HG03378 (cell line): ENCODE measurements around the gene TSPAN15.

ENCODE experiments used
- ATAC-seq: cut with Tn5 transposase; IDR thresholded peaks from one replicate; pipeline ENCODE4 v1.9.1; 2021; ENCODE audit warnings: mild to moderate bottlenecking, moderate library complexity; ENCODE audit not compliant: unreplicated experiment

The TSPAN15 gene

DNA sequence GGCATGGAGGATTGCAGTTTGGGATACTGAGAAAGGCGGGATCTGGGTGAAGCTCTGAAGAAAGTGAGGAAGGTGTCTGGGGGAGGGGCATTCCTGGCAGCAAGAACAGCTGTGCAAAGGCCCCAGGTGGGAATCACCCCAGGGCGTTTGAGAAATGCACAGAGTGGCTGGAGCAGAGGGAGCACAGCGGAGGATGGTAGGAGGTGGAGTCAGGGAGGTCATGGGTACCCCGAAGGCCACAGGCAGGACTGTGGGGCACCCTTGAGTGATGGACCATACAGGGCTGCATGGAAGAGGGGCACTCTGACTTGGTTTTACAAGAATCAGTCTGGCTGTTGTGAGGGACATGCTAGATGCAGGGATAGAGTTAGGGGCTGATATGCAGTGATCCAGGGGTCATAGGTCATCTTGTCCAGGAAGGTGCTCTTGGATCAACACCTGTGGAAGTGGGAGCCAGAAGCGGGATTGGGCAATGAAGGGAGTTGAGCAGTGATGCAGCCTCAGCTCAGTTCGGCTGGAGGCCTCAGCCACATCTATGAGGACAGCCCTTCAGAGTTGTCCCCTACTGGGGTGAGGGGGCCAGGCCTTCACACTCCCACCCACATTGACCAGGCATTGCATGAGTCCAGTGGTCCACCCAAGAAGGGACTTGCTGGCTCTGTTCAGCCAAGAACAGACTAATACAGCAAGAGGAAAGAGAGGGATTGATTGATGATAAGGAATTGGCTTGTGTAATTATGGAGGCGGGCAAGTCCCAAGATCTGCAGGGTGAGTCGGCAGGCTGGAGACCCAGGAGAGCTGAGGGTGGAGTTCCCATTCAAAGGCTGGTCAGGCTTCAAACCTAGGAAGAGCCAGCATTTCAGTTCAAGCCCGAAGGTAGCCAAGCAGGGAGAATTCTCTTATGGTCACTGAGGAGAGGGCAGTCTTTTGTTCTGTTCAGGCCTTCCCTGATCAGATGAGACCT lies 48.7 kb downstream of the TSPAN15 start:
- no peak for ATAC-seq

DNA sequence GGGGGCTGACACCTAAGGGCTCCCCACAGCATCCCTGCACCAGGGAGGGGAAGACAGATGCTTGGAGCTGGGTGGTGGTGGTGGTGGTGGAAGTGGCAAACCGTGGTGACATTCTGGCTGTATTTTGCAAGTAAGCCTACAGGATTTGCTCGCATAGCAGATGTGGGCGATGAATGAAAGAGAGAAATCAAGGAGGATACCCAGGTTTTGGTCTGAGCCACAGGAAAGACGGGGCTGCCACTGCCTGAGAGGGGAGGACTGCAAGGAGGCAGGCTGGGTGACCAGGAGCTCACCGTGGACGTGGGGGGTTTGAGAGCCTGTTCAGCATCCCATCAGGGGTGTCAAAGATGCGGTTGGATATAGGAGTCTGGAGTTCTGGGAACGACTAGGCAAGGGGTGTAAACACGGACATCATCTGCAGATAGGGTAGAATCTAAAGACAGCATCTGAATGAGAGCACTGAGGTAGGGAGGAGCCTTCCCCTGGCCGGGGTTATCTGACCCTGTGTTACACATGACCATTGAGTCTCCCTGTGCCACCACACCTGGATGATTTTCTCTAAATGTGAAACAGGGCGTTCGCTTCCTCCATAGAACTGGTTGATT lies 49.7 kb downstream of the TSPAN15 start:
- ATAC-seq, result no peak

DNA sequence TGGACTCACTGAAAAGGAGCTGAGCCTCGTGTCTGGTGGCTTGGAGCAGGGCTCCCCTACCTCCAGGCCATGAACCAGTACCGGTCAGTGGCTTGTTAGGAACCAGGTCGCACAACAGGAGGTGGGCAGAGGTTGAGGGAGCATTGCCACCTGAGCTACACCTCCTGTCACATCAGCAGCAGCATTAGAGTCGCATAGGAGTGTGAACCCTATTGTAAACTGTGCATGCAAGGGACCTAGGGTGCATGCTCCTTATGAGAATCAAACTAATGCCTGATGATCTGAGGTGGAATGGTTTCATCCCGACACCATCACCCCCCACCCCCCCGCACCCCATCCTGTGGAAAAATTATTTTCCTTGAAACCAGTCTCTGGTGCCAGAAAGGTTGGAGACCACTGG lies 50.4 kb downstream of the TSPAN15 start:
- no peak for ATAC-seq

DNA sequence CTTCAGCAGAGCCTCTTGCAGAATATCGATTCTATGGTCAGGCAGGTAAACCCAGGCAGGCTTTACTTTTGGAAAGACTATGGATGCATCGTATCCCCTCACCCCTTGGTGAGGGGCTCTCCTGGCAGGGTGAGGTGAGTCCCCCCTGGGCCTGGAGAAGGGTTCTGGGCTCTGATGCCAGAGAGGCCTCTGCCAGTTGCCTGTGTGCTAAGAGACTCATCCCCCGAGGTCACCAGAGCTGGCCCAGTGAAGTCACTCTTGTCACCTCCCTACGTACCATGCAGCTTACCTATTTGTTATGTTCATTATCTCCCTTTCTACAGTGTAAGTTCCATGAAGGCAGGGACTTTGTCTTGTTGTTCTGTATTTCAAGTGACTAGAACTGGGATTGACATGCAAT lies 51.3 kb downstream of the TSPAN15 start:
- no peak for ATAC-seq

DNA sequence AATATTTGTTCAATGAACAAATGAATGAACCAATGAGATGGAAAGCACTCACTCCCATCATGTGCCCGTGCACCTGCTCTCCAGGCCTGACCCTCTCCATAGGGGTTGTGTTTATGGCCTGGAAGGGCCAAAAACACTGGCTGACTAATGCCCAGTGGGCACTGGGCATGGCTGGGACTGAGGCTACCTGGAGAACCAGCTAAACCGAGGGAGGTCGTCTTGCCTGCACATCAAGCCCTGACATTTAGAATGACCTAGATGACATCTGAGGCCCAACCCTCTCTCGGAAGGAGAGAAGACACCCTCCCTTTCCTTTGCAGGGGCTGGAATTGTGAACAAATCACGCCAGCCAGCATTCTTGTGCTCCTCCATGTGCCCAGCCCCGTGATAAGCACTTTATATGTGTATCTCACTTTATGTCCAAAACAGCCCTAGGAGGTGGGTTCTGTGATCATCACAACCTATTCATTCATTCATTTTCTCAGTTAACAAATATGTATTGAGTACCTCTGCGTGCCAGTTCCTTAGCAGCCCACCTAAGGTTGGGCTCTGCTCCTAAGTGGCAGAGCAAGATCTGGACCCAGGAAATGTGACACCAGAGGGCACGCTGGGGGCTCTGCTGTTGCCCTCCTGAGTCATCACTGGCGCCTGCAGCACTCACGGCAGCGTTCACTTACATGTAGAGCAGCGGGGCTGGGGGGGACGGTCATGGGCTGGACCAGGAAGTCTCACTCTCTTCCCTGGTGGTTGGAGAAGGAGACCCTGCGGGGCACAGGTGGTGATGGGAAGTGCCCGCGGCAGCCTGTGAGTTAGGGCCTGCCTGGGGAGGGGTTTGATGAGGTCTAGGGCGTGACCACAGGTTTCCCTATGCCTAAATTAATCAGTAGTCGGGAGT lies 52.0 kb downstream of the TSPAN15 start:
- no peak for ATAC-seq

DNA sequence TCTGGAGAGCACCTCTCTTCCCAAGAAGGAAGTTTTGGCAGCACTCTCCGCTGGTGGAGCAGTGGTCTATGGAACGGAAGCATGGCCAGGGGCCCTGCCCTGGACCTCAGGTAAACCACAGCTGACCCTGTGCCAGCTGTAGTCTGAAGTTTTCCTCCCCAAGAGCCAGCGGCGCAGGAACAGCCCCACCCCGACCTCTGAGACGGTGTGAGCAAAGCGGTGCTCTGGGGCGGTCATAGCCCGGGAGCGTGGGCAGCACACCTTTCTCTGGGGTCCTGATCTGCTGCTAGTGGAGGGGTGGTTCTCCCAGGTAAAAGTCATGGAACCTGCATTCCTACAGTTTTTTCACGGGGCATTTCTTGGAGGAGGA lies 52.6 kb downstream of the TSPAN15 start:
- ATAC-seq, result no peak

DNA sequence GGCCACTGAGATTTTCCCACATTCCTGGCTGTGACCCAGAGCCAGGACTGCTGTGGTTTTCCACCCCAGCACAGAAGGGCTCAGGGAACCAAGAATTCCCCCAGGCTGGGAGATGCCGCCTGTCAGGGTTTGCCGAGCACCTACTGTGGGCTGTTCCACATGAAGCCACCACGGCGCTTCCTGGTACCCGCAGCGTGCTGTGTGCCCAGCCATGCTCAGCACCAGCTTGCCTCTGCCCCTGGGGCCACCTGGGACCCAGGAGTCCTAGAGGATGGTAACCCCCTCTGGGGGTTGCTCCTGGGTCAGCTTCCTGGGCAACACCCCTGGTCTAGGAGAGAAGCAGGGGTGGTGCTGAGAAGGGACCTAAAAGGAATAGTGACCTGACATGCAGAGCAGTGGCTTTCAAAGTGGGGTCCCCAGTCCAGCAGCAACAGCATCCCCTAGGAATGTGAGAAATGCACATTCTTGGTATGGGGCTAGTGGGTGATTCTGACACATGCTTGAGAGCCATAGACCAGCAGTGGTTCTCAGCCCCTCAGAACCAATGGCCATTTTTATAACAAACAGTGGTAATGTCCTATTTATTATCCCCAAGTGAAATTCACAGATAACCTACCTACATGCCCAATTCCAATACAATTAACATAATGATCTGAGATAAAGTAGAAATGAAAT lies 53.4 kb downstream of the TSPAN15 start:
- no peak for ATAC-seq

DNA sequence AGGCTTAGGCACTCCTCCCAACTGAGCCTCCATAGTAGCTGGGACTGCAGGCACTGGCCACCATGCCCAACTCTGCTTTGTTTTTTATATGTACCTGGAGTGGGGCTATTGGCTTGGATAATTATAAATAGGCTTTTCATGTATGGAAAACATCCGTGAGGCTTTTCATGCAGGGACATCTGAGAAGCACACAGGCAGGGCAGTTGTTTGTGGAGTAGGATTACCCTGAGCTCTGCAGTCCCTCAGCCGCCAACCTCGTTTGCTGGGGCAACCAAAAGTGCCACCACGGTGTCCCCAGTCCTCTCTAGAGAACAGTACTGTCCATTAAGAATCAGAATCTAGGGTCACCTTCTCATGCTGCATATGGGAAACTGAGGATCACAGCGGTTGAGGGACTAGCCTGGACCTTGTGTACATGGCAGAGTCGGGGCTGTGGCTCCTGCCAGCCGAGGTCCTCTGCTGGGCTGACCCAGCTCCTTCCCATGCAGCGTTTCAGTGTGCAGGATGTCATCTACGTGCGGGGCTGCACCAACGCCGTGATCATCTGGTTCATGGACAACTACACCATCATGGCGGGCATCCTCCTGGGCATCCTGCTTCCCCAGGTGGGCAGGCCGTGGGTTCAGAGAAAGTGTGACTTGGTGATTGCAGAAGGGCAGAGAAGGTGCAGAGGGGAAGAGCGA lies 54.5 kb downstream of the TSPAN15 start:
- ATAC-seq, result no peak

DNA sequence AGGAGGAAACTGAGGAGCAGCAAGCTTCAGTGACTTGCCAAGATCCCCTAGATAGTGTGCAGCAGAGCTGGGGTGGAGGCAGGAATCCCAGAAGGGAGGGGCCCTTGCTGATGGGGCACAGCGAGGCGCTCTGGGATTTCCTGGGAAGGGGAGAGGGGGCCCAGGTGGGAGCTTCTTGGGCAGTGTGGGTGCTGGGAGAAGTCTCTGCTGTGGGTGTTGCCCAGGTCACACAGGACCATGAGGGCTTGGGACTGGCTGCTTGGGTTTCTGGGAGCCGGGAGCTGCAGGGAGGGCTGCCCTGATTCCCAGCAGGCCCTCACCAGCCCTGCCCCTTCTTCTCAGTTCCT lies 55.2 kb downstream of the TSPAN15 start:
- no peak for ATAC-seq

DNA sequence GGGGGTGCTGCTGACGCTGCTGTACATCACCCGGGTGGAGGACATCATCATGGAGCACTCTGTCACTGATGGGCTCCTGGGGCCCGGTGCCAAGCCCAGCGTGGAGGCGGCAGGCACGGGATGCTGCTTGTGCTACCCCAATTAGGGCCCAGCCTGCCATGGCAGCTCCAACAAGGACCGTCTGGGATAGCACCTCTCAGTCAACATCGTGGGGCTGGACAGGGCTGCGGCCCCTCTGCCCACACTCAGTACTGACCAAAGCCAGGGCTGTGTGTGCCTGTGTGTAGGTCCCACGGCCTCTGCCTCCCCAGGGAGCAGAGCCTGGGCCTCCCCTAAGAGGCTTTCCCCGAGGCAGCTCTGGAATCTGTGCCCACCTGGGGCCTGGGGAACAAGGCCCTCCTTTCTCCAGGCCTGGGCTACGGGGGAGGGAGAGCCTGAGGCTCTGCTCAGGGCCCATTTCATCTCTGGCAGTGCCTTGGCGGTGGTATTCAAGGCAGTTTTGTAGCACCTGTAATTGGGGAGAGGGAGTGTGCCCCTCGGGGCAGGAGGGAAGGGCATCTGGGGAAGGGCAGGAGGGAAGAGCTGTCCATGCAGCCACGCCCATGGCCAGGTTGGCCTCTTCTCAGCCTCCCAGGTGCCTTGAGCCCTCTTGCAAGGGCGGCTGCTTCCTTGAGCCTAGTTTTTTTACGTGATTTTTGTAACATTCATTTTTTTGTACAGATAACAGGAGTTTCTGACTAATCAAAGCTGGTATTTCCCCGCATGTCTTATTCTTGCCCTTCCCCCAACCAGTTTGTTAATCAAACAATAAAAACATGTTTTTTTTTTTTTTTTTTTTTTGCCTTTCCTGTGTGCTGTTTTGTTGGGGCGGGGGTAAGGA lies 55.8 kb downstream of the TSPAN15 start:
- ATAC-seq, result no peak

DNA sequence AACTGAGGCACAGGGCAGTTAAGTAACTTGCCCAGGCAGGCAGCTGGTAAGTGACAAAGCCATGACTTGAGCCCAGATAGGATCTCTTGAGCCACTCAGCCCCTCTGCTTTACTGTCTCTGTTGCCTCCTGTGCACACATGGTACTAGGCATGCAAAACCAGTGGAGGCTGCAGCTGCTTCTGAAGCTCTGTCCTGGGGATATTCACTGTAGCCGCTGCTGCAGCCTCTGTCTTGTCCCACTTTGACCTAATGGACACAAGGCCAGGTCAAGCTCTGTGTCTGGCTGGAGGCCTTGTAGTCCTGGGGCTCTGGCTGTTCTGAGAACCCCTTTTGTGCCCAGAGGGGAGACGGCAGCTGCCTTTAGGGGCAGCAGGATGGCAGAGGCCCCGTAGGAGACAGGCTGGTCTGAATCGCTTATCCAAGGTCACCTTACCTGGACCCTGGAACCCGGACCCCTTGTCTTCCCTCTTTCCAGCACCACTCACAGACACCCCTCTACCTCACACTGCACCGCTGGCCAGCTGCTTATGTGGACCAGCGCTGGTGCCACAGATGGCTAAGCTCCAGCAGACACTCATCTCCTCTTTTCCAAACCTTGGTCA lies 57.6 kb downstream of the TSPAN15 start:
- no peak for ATAC-seq

DNA sequence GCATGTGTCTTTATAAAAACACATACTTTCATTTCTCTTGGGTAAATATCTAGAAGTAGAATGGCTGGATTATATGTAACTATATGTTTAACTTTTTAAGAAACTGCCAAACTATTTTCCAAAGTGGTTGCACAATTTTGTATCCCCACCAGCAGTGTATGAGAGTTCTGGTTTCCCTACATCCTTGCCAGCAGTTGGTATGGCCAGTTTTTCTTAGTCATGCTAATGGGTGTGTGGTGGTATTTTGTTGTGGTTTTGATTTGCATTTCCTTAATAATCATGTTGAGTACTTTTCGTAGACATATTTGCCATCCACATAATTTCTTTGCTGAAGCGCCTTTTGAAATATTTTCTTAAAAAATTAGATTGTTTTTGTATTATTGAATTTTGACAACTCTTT lies 61.6 kb downstream of the TSPAN15 start:
- ATAC-seq, result no peak

DNA sequence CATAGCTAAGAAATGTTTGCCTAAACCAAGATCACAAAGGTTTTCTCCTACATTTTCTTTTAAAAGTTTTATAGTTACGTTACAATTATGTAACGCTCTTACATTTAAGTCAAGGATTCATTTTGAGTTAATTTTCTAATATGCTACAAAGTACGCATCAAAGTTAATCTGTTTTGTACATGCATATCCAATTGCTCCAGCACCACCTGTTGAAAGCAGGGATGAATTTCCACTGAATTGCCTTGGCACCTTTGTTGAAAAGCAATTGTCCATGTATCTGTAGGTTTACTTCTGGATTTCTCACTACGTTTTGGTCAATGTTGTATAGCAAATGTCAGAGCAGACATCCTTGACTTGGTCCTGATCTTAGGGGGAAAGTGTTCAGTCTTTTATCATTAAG lies 62.4 kb downstream of the TSPAN15 start:
- ATAC-seq, result no peak

DNA sequence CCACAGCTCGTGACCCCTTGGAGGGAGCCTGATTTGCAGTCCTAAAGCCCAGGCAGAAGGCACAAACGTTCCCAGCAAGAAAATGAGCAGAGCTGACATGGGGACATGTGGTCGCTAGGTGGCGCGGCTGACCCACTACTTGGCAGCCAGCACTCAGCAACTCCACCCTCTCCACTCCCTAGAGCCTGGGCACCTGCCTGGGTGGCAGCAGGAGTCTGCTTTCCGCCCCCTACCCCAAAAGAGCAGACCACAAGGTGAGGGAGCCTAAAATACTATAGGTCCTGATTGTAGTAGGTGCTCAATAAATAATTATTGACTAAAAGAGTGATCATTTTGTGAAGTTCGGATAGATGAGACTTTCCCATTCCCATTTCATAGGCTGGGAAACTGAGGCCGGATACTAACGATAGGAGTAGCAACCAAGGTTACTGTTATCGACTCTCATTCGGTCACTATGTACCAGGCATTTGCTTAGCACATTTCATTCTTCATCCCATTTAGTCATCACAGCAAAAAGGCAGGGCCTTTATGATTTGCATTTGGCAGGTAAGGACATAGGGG lies 64.5 kb downstream of the TSPAN15 start:
- no peak for ATAC-seq

DNA sequence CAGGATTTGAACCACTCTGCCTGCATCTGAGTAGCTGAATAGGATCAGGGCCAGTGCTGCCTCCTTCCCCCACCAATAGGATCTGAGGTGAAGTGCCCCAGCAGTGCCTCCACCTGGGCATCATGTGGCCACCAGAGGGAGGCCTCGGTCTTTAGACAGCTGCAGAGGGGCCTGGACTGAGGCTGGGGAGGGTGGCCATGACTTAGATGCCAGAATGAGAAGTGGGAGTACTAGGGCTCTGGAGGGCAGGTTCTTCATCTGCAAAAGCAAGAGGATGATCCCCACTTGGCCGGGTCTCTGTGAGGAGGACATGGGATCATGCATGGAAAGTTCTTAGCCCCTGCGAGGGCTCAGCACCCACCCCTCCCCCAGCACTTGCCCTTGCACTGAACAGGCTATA lies 65.1 kb downstream of the TSPAN15 start:
- no peak for ATAC-seq

DNA sequence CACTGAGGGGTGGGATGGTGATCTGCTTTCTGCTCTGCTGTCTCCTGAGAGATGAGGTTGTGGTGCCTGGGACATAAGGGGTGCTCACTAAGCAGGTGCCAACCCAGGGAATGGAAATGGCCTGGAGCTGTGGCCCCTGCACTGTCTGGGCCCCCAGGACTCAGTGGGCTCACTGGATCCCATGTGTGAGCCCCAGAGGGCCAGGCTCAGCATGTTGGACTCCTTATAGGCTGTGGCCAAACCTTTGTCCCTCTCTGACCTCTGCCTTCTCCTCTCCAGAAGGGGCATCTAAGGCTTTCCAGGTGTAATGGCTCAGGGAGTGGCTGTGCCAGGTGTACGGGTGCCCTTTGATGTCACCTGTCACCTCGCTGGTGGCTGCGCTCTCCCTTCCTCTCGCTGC lies 65.5 kb downstream of the TSPAN15 start:
- ATAC-seq, result no peak

DNA sequence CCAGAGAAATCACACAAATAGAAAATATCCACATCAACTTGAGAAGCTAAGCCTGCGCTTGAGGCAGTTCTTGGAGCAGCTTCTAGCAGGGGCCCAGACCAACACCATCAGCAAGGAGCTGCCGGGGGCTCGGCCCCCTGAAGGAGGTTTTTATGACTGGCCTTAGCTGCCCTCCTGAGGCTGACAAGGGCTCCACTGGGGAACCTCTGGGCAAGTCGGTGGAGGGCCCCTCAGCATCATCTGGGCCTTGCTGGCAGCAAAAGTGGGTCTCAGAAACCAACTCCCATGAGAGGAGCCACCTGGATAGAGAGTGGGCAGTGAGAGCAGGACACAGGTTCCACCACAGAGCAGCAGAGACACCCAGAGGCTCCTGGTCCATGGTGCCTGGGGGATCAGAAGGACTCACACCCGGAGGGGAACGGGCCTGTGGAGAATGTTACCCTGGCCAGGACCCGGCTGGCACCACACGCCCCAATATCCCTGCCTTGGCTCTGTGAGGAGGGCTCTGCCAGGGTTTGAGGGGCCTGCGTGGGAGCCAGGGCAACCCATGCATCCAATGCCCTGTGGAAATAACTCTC lies 66.1 kb downstream of the TSPAN15 start:
- ATAC-seq, result no peak

DNA sequence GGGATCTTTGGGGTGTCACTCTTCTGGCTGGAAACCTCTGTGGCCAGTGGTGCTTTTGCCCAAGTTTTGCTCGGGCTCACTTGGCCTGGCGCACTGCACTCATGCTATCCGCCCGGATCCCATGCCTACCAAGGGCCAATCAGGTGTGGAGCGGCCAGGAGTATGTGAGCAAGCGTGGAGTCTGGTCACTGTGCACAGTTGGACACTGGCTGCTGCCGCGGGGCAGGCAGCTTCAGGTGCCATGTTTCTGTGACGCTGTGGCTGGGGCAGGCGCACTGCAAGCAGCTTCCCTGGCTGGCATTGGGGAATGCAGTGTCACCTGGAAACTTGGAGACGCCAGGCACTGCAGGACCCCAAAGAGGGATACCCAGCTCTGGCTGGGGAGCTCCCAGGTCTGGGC lies 76.7 kb downstream of the TSPAN15 start:
- no peak for ATAC-seq
